Loucy (cell line): Measurements from ENCODE around the gene NDC80.

Source experiments
- CTCF ChIP-seq: fragments of 200-600 bp; sonication (generic); conservative IDR thresholded peaks from 2 replicates; pipeline ENCODE4 v1.5.1; 2014; ENCODE audit warnings: mild to moderate bottlenecking, antibody characterized with exemption, low read length
- EZH2phosphoT487 ChIP-seq: fragments of 200-600 bp; IDR thresholded peaks from 2 replicates; pipeline ENCODE4 v1.6.1; 2018; ENCODE audit warnings: antibody characterized with exemption, mild to moderate bottlenecking, moderate library complexity, borderline replicate concordance

- no peak for TF ChIP-seq CTCF
- no peak for TF ChIP-seq EZH2phosphoT487
Observed at GRCh38 chr18:2526329-2526728, 45.0 kb upstream of the NDC80 start.
